ENCODE results near the gene BZW1.

Gene BZW1

GRCh38 chr2:200860092-200860795, 48.5 kb downstream of the BZW1 start:
- no peak overlapping the region for H2BK15ac ChIP-seq (ENCODE audit: low read length)
- no peak overlapping the region for H2BK5ac ChIP-seq (ENCODE audit: low read length)
- H3K14ac ChIP-seq (ENCODE audit: low read length) = no peak overlapping the region
- H2BK120ac ChIP-seq (ENCODE audit: low read depth, low read length) = no peak overlapping the region
- no peak overlapping the region for H3K23ac ChIP-seq (ENCODE audit: low read depth, low read length, poor library complexity)
- H3K4ac ChIP-seq (ENCODE audit: low read length) = no peak overlapping the region
- peaks cover 29 to 75% of the 10 kb centered on the region in 2 donors for H3K36me3 ChIP-seq (replicated peaks in 1 of 2; ENCODE audit: control insufficient read depth in 2 of 2, insufficient read depth in 2 of 2, low read length in 2 of 2)
- no peak overlapping the region for H4K91ac ChIP-seq (ENCODE audit: low read depth, low read length, poor library complexity)
- H3K18ac ChIP-seq (ENCODE audit: low read length) = no peak overlapping the region
- H3K27ac ChIP-seq (replicated peaks; ENCODE audit: low read length) = no peak overlapping the region
- no peak overlapping the region for H4K8ac ChIP-seq (ENCODE audit: low read depth, low read length)
- no peaks in the 10 kb centered on the region for H3K27me3 ChIP-seq (ENCODE audit: control insufficient read depth in 3 of 3, insufficient read depth in 3 of 3, low read depth in 1 of 3, low read length in 3 of 3)
- no peak overlapping the region for H3K4me2 ChIP-seq (ENCODE audit: insufficient read depth, low read length, poor library complexity, severe bottlenecking)
- H2BK12ac ChIP-seq (ENCODE audit: low read length) = no peak overlapping the region
- H2AFZ ChIP-seq (ENCODE audit: low read length) = no peak overlapping the region
- no CpG with 5 or more reads among the region's 12 CpGs for WGBS, 2 donors (ENCODE audit: extremely low coverage in 2 of 2, insufficient read length in 2 of 2, insufficient replicate concordance in 1 of 2)
- no peaks in the 10 kb centered on the region for H3K9me3 ChIP-seq (replicated peaks in 1 of 2; ENCODE audit: control insufficient read depth in 2 of 2, insufficient read depth in 1 of 2, low read depth in 1 of 2, low read length in 2 of 2)
- peaks cover 7% of the 10 kb centered on the region for H3K79me1 ChIP-seq (ENCODE audit: low read depth, low read length)
- no peak for DNase-seq (ENCODE audit: low spot score)
- no peak overlapping the region for H2AK5ac ChIP-seq (ENCODE audit: low read depth, low read length)
- no peak overlapping the region for H3K9ac ChIP-seq (ENCODE audit: low read depth, low read length, poor library complexity)
- peaks cover 0 to 9% of the 10 kb centered on the region in 2 donors for H3K4me1 ChIP-seq (ENCODE audit: control insufficient read depth in 2 of 2, insufficient read depth in 1 of 2, low read depth in 1 of 2, low read length in 2 of 2)
- no peak overlapping the region for H3K4me3 ChIP-seq (ENCODE audit: low read length in 2 of 2)

DNA sequence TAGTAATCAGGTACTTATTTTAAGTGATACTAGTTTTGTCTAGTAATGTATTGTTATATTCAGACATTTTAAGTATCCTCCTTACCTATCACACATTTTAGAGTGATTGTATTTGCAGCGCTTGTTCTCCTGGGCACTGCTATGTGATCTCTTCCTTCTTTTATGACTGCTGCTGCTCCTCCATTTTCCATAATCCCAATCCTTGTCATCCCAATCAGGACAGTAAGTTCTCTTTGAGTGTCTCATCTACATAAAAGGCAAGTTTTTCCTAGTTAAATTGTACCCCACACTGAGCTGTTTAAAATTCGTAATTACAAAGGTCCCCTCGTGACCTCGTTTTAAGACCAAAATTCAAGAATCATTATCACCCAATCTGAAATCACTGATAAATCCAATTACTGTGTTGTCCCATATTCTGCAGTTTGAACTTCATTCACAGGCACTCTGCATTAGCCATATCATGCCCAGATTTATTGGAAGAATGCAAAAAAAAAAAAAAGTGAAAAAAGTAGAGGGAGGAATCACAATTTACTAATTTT, 50.0 kb downstream of the BZW1 start:
- Histone ChIP-seq H3K27me3 (ENCODE audit: control insufficient read depth in 3 of 3, insufficient read depth in 3 of 3, low read depth in 1 of 3, low read length in 3 of 3) (no peaks in the 10 kb centered on the region), H3K9me3 (replicated peaks in 1 of 2; ENCODE audit: control insufficient read depth in 2 of 2, insufficient read depth in 1 of 2, low read depth in 1 of 2, low read length in 2 of 2) (no peaks in the 10 kb centered on the region), H3K18ac (ENCODE audit: low read length) (no peak overlapping the region), H3K14ac (ENCODE audit: low read length) (no peak overlapping the region), H2AK5ac (ENCODE audit: low read depth, low read length) (no peak overlapping the region), H2BK15ac (ENCODE audit: low read length) (no peak overlapping the region), H3K36me3 (replicated peaks in 1 of 2; ENCODE audit: control insufficient read depth in 2 of 2, insufficient read depth in 2 of 2, low read length in 2 of 2) (peaks cover 23 to 61% of the 10 kb centered on the region in 2 donors), H3K4ac (ENCODE audit: low read length) (no peak overlapping the region), H3K79me1 (ENCODE audit: low read depth, low read length) (peaks cover 6% of the 10 kb centered on the region), H2BK120ac (ENCODE audit: low read depth, low read length) (no peak overlapping the region), H3K4me1 (ENCODE audit: control insufficient read depth in 2 of 2, insufficient read depth in 1 of 2, low read depth in 1 of 2, low read length in 2 of 2) (peaks cover 0 to 9% of the 10 kb centered on the region in 2 donors), H3K27ac (replicated peaks; ENCODE audit: low read length) (no peak overlapping the region), H2BK5ac (ENCODE audit: low read length) (no peak overlapping the region), H3K4me2 (ENCODE audit: insufficient read depth, low read length, poor library complexity, severe bottlenecking) (no peak overlapping the region), H2BK12ac (ENCODE audit: low read length) (no peak overlapping the region), H3K4me3 (ENCODE audit: low read length in 2 of 2) (peak overlapping the region in 1 of 2 donors; percentile 98), H3K23ac (ENCODE audit: low read depth, low read length, poor library complexity) (no peak overlapping the region), H3K9ac (ENCODE audit: low read depth, low read length, poor library complexity) (no peak overlapping the region), H2AFZ (ENCODE audit: low read length) (no peak overlapping the region), H4K91ac (ENCODE audit: low read depth, low read length, poor library complexity) (no peak overlapping the region), H4K8ac (ENCODE audit: low read depth, low read length) (no peak overlapping the region)
- DNase-seq (ENCODE audit: low spot score) = no peak
- WGBS, 2 donors (ENCODE audit: extremely low coverage in 2 of 2, insufficient read length in 2 of 2, insufficient replicate concordance in 1 of 2) = no CpG with 5 or more reads among the region's 4 CpGs

- Histone ChIP-seq H2BK5ac (ENCODE audit: low read length) (no peak overlapping the region), H2BK15ac (ENCODE audit: low read length) (no peak overlapping the region), H3K9me3 (replicated peaks in 1 of 2; ENCODE audit: control insufficient read depth in 2 of 2, insufficient read depth in 1 of 2, low read depth in 1 of 2, low read length in 2 of 2) (no peaks in the 10 kb centered on the region), H3K79me1 (ENCODE audit: low read depth, low read length) (peaks cover 6% of the 10 kb centered on the region), H3K18ac (ENCODE audit: low read length) (no peak overlapping the region), H2BK12ac (ENCODE audit: low read length) (no peak overlapping the region), H4K8ac (ENCODE audit: low read depth, low read length) (no peak overlapping the region), H3K4me2 (ENCODE audit: insufficient read depth, low read length, poor library complexity, severe bottlenecking) (peak overlapping the region; percentile 51), H3K23ac (ENCODE audit: low read depth, low read length, poor library complexity) (no peak overlapping the region), H3K36me3 (replicated peaks in 1 of 2; ENCODE audit: control insufficient read depth in 2 of 2, insufficient read depth in 2 of 2, low read length in 2 of 2) (peaks cover 17 to 52% of the 10 kb centered on the region in 2 donors), H3K4ac (ENCODE audit: low read length) (no peak overlapping the region), H3K9ac (ENCODE audit: low read depth, low read length, poor library complexity) (no peak overlapping the region), H2AK5ac (ENCODE audit: low read depth, low read length) (no peak overlapping the region), H3K27ac (replicated peaks; ENCODE audit: low read length) (no peak overlapping the region), H3K14ac (ENCODE audit: low read length) (no peak overlapping the region), H3K4me1 (ENCODE audit: control insufficient read depth in 2 of 2, insufficient read depth in 1 of 2, low read depth in 1 of 2, low read length in 2 of 2) (peaks cover 0 to 9% of the 10 kb centered on the region in 2 donors), H3K4me3 (ENCODE audit: low read length in 2 of 2) (peak overlapping the region; percentile 84 to 98), H4K91ac (ENCODE audit: low read depth, low read length, poor library complexity) (no peak overlapping the region), H2AFZ (ENCODE audit: low read length) (no peak overlapping the region), H2BK120ac (ENCODE audit: low read depth, low read length) (no peak overlapping the region), H3K27me3 (ENCODE audit: control insufficient read depth in 3 of 3, insufficient read depth in 3 of 3, low read depth in 1 of 3, low read length in 3 of 3) (no peaks in the 10 kb centered on the region)
- WGBS, 2 donors (ENCODE audit: extremely low coverage in 2 of 2, insufficient read length in 2 of 2, insufficient replicate concordance in 1 of 2) = no CpG with 5 or more reads among the region's 13 CpGs
- no peak for DNase-seq (ENCODE audit: low spot score)
Observed at GRCh38 chr2:200862532-200863000, 50.9 kb downstream of the BZW1 start.

- H2BK12ac ChIP-seq (ENCODE audit: low read length) = no peak overlapping the region
- no peak overlapping the region for H2BK15ac ChIP-seq (ENCODE audit: low read length)
- H4K91ac ChIP-seq (ENCODE audit: low read depth, low read length, poor library complexity) = no peak overlapping the region
- H2AK5ac ChIP-seq (ENCODE audit: low read depth, low read length) = no peak overlapping the region
- H3K4ac ChIP-seq (ENCODE audit: low read length) = no peak overlapping the region
- no peaks in the 10 kb centered on the region for H3K27me3 ChIP-seq (ENCODE audit: control insufficient read depth in 3 of 3, insufficient read depth in 3 of 3, low read depth in 1 of 3, low read length in 3 of 3)
- H3K9me3 ChIP-seq (replicated peaks in 1 of 2; ENCODE audit: control insufficient read depth in 2 of 2, insufficient read depth in 1 of 2, low read depth in 1 of 2, low read length in 2 of 2) = no peaks in the 10 kb centered on the region
- H2AFZ ChIP-seq (ENCODE audit: low read length) = peak overlapping the region; percentile 90
- WGBS, 2 donors (ENCODE audit: extremely low coverage in 2 of 2, insufficient read length in 2 of 2, insufficient replicate concordance in 1 of 2) = no CpG with 5 or more reads among the region's 19 CpGs
- no peak overlapping the region for H2BK120ac ChIP-seq (ENCODE audit: low read depth, low read length)
- H3K36me3 ChIP-seq (replicated peaks in 1 of 2; ENCODE audit: control insufficient read depth in 2 of 2, insufficient read depth in 2 of 2, low read length in 2 of 2) = peaks cover 7 to 40% of the 10 kb centered on the region in 2 donors
- no peak for DNase-seq (ENCODE audit: low spot score)
- peak overlapping the region; percentile 3 for H3K4me2 ChIP-seq (ENCODE audit: insufficient read depth, low read length, poor library complexity, severe bottlenecking)
- H3K23ac ChIP-seq (ENCODE audit: low read depth, low read length, poor library complexity) = peak overlapping the region; percentile 94
- peak overlapping the region; percentile 84 to 98 for H3K4me3 ChIP-seq (ENCODE audit: low read length in 2 of 2)
- no peak overlapping the region for H3K14ac ChIP-seq (ENCODE audit: low read length)
- H3K9ac ChIP-seq (ENCODE audit: low read depth, low read length, poor library complexity) = no peak overlapping the region
- peak overlapping the region; percentile 82 for H3K18ac ChIP-seq (ENCODE audit: low read length)
- H3K4me1 ChIP-seq (ENCODE audit: control insufficient read depth in 2 of 2, insufficient read depth in 1 of 2, low read depth in 1 of 2, low read length in 2 of 2) = peaks cover 0 to 9% of the 10 kb centered on the region in 2 donors
- no peak overlapping the region for H2BK5ac ChIP-seq (ENCODE audit: low read length)
- peak overlapping the region; percentile 77 for H3K27ac ChIP-seq (replicated peaks; ENCODE audit: low read length)
- peaks cover 6% of the 10 kb centered on the region for H3K79me1 ChIP-seq (ENCODE audit: low read depth, low read length)
- no peak overlapping the region for H4K8ac ChIP-seq (ENCODE audit: low read depth, low read length)
Observed at GRCh38 chr2:200863782-200864175, 52.1 kb downstream of the BZW1 start.

All from neuronal stem cell (in vitro differentiated cells).